HG03520 (cell line): ENCODE data around the gene ANGPTL1.
"Not testable (repeated sequence)": the region's sequence is repeated elsewhere in the genome, so short reads cannot be mapped to it uniquely, and the experiment has no call there.

ENCODE experiments used
- ATAC-seq: cut with Tn5 transposase; IDR thresholded peaks from one replicate; pipeline ENCODE4 v1.9.1; 2021; ENCODE audit warnings: mild to moderate bottlenecking, moderate library complexity; ENCODE audit not compliant: unreplicated experiment

Gene ANGPTL1

GRCh38 chr1:178868706-178869105 lies 2.2 kb downstream of the ANGPTL1 start:
- no peak for ATAC-seq

DNA sequence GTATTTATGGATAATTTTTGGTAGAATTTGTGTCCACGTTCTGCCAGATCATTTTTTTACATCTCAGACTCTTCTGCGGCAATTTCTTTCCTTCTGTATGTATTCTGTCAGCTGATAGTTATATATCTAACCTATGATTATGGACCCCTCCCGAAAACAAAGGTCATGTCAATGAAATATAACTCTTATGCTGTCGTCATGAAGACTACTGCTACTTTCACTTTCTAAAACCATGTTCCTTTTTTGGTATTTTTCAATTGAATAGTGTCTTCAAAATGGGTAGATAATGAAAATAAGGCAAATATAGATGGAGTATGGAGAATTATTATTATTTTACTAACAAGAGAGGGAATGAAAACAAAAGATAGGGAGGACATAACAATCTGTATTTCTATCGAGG lies 3.2 kb downstream of the ANGPTL1 start:
- ATAC-seq: no peak

DNA sequence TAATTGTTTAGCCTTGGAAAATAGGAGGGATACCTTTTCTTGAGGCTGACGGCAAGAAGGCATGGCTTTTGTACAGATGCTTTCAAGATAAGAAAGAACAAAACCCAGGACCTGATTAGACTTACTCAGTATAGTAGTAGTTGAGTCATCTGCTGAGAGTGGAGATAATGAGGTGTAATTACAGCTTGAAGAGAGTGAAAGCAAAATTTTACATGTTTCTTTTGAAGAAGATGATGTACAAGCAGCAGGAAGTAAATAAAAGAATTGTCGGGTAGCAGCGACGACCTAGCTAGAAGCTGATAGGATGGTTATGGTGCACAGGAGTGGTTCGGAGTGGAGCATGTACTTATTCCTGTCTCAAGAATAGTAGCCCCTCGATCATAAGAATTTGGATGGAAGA lies 6.6 kb downstream of the ANGPTL1 start:
- ATAC-seq: no peak

DNA sequence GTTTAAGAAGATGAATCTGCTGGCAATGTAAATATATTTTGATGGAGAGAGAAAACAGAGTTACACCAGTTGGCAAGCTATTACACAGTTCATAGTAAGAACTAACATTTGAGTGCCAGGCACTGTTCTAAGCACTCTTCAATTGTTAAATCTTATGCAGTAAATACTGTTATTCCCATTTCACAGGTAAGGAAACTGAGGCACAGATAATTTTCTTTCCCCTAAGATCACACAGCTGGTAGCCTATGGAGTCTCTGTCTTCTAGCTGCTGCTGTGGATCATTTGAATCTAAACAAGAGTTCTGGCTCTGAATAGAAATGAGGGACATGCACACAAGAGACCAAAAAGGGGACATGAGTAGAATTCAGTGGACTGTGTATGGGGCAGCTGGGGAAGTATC lies 8.0 kb downstream of the ANGPTL1 start:
- no peak for ATAC-seq

DNA sequence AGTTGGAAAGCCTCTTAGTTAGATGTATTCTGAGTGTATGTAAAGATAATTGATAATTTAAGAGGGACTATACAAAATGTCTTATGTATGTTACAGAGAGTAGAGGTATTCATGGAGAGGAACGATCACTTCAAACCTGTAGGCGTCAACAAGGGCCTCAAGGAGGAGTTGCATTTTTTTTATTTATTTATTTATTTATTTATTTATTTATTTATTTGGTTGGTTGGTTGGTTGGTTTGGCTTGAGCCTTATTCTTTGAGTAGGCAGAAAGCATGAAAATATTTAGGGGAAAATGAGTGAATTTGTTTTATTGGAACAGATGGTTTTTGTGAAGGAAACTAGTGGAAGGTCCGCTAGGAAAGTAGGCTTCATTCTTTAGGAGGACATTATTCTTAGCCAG lies 8.5 kb downstream of the ANGPTL1 start:
- ATAC-seq: no peak

- no peak for ATAC-seq
Observed at GRCh38 chr1:178857126-178857525, 13.8 kb downstream of the ANGPTL1 start.

- ATAC-seq: no peak
Observed at GRCh38 chr1:178849918-178850317, 21.0 kb downstream of the ANGPTL1 start.

GRCh38 chr1:178847919-178848318 lies 23.0 kb downstream of the ANGPTL1 start:
- not testable (repeated sequence) for ATAC-seq

DNA sequence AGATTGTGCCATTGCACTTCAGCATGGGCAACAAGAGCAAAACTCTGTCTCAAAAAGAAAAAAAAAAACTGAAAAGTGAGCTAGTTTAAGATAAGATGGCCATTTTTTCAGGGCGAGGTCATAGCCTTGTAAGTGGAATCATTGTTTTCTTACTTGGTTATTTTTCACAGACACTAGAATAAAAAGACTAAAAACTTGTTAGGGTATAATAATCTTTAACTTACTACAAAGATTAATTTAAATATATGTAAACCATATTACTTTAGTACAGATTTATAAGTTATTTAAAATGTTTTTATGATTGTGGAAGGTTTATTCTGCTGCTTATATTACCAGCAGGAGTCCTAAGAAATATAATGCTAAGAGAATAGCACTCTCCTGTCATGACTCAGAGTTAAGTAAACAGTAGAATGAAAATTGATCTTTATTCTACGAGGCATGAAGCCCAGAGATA lies 23.5 kb downstream of the ANGPTL1 start:
- ATAC-seq: no peak

DNA sequence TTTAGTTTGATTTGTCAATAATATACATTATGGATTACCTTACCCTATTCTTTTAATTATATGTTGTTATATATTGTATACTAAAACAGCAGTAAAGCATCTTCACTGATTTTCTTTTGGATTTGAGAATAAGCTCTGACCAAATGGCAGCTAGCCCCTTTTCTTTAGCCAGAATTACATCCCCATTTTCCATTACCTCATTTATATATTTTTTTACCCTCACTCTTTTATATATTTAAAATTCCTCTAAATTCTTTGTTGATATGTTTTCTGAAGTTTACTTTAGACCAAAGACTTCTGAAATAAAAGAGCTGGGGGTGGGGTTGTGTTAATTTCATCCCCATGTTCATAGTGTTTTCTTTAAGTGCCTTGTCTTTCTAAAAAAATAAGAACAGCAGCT lies 24.6 kb downstream of the ANGPTL1 start:
- ATAC-seq: no peak

DNA sequence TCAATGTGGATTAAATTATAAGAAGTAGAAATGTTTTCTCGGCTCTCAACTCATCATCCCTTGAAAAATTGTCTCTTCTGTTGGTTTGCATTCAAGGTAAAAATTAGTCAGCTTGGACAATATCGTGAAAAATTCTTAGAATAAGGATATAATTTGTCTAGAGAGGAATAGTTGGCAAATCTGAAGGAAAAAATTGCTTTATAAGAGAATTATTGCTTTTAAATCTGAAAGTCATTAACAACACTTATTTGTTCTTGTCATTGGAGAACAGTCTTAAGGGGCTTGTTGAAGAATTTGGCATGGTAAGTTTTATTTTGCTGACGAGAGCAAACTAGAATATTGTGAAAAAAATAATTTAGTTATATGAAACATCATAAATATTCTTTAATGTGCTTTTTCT lies 26.4 kb downstream of the ANGPTL1 start:
- ATAC-seq: no peak

DNA sequence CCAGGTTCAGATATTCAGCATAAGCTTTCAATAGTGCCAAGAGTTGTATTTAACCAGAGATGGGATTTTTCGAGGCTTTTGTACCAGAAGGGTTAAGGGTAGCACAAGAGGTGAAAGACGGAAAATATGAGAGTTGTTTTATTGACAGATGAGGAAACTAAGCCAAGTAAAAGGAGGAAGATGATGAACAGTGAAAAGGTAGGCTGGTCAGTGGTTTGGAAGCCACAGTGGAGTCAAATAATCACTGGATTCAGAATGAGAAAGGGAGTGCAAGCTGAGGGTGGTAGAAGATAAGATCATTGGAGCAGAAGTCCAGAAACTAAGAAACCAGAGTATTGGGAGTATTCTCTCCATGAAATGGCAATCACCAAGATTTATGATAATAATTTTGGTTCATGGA lies 45.7 kb downstream of the ANGPTL1 start:
- no peak for ATAC-seq

DNA sequence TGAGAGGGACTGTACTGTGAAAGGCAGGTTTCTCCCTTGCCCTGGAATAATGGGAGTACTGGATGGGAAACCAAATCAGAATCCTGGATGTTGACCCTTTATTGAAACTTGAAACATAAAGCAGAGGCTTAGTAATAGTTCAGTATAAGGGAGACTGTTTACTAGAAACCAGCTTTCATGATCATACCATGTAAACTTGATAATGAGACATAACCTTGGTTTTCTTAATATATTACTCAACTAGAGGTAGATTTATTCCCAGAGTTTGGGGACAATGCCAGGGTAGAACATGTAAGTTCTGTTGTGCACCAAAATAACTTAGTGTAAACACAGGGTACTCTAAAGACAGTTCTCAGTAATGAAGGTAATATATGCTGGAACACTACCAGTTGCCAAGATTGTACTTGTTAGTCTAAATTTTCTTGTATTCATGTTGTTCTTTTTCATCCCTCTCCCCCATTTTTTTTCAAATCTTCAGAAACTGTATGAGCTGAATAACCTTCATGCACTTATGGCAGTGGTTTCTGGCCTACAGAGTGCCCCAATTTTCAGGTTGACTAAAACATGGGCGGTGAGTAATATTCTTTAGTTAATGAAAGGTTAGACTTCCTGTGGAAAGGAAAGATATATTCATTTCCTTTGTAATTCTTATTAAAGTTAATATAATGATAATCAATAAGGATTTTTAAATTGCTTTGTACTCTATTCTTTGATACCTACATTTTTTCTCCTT lies 49.6 kb downstream of the ANGPTL1 start:
- ATAC-seq: no peak

- ATAC-seq: no peak
Observed at GRCh38 chr1:178819123-178819522, 51.8 kb downstream of the ANGPTL1 start.

DNA sequence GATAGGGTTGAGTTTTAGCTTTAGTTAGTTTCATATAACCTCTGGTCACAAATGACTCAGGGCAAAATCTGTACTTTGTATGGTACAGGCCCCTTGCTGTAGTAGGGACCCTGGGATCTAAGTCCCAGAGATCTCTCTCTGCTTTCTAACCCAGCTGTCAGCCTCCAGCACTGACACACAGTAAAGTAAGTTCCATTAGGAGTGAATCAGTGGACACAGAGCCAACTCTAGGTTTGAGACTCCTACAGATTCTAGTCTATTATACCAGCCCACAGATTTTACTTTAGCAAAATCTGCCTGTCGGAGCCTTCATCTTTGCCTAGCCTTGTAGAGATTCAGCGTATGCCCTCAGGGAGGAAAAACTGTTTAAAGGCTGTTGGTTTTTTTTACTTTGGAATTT lies 52.5 kb downstream of the ANGPTL1 start:
- ATAC-seq: no peak

- no peak for ATAC-seq
Observed at GRCh38 chr1:178810585-178810984, 60.3 kb downstream of the ANGPTL1 start.

GRCh38 chr1:178808529-178808928 lies 62.3 kb downstream of the ANGPTL1 start:
- ATAC-seq: no peak

- ATAC-seq: no peak
Observed at GRCh38 chr1:178806665-178807300, 64.1 kb downstream of the ANGPTL1 start.

DNA sequence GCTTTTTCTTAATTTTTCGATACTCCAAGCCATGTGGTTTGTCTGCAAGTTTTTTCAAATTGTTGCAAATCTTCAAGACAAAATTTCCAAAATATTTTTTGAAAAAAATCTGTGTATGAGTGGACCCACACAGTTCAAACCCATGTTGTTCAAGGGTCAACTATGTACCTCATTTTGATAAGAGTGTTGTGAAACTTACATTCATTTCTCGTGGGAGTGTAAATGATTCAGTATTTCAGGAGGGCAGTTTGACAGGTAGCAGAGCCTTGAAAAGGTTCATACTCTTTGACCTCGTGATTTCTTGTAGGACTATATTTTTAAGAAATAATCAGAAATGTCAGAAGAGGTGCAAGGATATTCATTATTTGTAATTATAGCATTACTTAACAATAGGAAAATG lies 68.0 kb downstream of the ANGPTL1 start:
- no peak for ATAC-seq
